AG04449 (cell line): Measurements from ENCODE around the gene TWIST2.

Experiments
- CTCF ChIA-PET: fragments of 350-600 bp; formaldehyde crosslinking; extraction: SDS; loops from one replicate; lab custom pipeline; 2021; ENCODE audit warnings: antibody characterized with exemption; lab: Yijun Ruan, JAX
- POLR2A ChIA-PET: fragments of 400-600, 350-600 bp; formaldehyde crosslinking; extraction: SDS; loops from one replicate; lab custom pipeline; 2020; ENCODE audit warnings: antibody characterized with exemption, inconsistent platforms; lab: Yijun Ruan, JAX
- DNase-seq: peaks from one replicate; pipeline ENCODE4 v3.0.0-alpha.2; 2010; ENCODE audit warnings: low read depth, low spot score
- H3K4me3 ChIP-seq: 2 replicates; pipeline ENCODE4 v1.5.1; 2011; ENCODE audit warnings: low read depth, mild to moderate bottlenecking, control low read depth, low read length
- CTCF ChIP-seq: IDR thresholded peaks from one replicate; pipeline ENCODE4 v1.5.1; 2011; ENCODE audit warnings: mild to moderate bottlenecking, moderate library complexity, low read length, control low read depth, inconsistent platforms; ENCODE audit not compliant: insufficient read depth; ENCODE audit errors: missing control alignments

Gene TWIST2

GRCh38 chr2:238817382-238817781 lies 30.5 kb upstream of the TWIST2 start:
- no peak overlapping the region for H3K4me3 ChIP-seq
- no peak for DNase-seq
- no peak for TF ChIP-seq CTCF
- POLR2A ChIA-PET: no interaction called here
- CTCF ChIA-PET: no interaction called here

GRCh38 chr2:238817891-238818290 lies 30.0 kb upstream of the TWIST2 start:
- CTCF ChIA-PET: no interaction called here
- no peak for DNase-seq
- TF ChIP-seq CTCF: no peak
- H3K4me3 ChIP-seq: no peak overlapping the region
- POLR2A ChIA-PET: no interaction called here

GRCh38 chr2:238818561-238818960 lies 29.3 kb upstream of the TWIST2 start:
- ChIA-PET POLR2A (no interaction called here), CTCF (no interaction called here)
- TF ChIP-seq CTCF: no peak
- no peak for DNase-seq
- no peak overlapping the region for H3K4me3 ChIP-seq

GRCh38 chr2:238820197-238820596 lies 27.7 kb upstream of the TWIST2 start:
- no peak for DNase-seq
- CTCF ChIA-PET: no interaction called here
- H3K4me3 ChIP-seq: no peak overlapping the region
- no peak for TF ChIP-seq CTCF
- POLR2A ChIA-PET: no interaction called here

- ChIA-PET POLR2A (interaction anchor here (1.0 kb wide), 1 partner anchor 27 kb away, joined by 3 read pairs; the partner anchor contains the start of gene TWIST2), CTCF (interaction anchor here (1.2 kb wide), 1 partner anchor 307 kb away, joined by 3 read pairs; no protein-coding TSS in a partner anchor)
- no peak overlapping the region for H3K4me3 ChIP-seq
- no peak for DNase-seq
- no peak for TF ChIP-seq CTCF
Observed at GRCh38 chr2:238820916-238821315, 27.0 kb upstream of the TWIST2 start.

- ChIA-PET CTCF (interaction anchor here (1.2 kb wide), 1 partner anchor 308 kb away, joined by 3 read pairs; no protein-coding TSS in a partner anchor), POLR2A (interaction anchor here (1.0 kb wide), 1 partner anchor 26 kb away, joined by 3 read pairs; the partner anchor contains the start of gene TWIST2)
- no peak overlapping the region for H3K4me3 ChIP-seq
- TF ChIP-seq CTCF: no peak
- peak; percentile 46 for DNase-seq
Observed at GRCh38 chr2:238821391-238821790, 26.5 kb upstream of the TWIST2 start.
